GM21786 (cell line): ENCODE results near the gene C8G.

Source experiments
- ATAC-seq: cut with Tn5 transposase; IDR thresholded peaks from one replicate; pipeline ENCODE4 v1.9.1; 2021; ENCODE audit not compliant: unreplicated experiment

The C8G gene

DNA sequence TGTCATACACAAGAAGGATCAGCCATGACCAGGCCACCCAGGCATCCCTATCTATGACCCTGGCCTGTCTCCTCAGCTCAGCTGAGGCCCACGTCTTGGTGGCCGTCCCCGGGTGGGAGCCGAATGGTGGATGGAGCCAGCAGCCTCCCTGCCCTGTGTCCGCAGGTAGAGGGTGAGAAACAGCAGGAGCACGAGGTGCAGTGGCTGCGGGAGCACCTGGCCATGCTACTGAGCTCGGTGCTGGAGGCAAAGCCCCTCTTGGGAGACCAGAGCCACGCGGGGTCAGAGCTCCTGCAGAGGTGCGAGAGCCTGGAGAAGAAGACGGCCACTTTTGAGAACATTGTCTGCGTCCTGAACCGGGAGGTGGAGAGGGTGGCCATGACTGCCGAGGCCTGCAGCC lies 25.0 kb upstream of the C8G start:
- ATAC-seq, result no peak

DNA sequence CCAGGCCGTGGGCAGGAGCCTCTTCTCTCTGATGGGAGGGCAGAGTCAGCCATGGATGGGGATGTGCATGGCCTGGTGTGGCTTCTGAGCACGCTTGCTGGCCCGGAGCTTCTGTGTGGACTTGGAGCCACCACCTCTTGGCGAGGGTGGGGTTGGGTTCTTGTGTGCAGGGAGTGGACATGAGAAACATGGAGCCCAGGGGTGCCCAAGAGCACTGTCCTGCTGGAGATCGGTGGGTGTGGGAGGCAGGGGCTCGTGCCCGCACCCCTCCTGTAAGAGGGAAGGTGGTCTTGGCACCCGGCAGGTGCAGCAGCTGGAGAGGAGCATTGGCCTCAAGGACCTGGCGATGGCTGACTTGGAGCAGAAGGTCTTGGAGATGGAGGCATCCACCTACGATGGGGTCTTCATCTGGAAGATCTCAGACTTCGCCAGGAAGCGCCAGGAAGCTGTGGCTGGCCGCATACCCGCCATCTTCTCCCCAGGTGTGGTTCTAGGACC lies 24.3 kb upstream of the C8G start:
- no peak for ATAC-seq

DNA sequence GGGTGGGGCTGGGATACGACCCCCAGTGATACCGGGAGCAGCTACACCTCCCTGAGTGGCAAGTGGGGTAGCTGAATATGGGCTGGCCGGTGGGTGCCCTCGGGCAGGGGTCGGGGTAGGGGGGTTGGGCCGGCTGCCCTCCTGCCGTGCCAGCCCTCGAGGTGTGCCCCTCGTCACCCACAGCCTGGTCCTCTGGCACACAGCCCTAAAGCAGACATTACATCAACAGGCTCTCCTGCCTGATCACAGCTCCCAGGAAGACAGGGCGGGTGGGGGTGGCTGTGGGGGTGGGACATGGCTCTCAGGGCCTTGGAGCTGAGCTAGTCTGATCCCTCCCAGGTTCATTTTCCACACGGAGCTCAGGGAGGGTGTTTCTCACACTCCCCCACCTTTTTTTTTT lies 23.7 kb upstream of the C8G start:
- ATAC-seq, result no peak

DNA sequence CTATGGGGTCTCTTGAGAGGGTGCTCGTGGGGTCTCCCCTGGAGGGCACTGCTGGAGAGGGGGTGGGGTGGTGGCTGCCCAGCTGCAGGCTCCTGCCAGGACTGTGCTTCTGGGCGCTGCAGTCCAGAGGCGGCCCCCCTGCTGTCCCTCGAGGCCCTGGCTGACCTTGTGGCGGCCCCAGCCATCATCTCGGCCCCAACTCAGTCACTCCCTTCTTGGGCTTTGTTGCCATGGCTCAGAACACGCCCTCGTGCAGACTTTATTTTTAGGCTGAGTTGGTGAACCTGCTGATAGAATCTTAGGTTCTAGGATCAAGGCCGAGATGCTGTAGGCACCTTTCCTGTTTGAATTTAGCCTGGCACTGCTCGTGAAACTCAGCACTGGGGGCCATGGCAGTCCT lies 23.3 kb upstream of the C8G start:
- no peak for ATAC-seq

DNA sequence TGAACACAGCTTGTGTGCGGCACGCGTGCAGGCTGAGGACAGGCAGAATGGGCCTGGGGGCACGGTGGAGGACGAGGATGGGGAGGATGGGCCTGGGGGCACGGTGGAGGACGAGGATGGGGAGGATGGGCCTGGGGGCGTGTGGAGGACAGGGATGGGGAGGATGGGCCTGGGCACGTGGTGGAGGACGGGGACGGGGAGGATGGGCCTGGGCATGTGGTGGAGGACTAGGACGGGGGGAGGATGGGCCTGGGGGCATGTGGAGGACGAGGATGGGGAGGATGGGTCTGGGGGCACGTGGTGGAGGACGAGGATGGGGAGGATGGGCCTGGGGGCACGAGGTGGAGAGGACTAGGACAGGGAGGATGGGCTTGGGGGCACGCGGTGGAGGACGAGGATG lies 22.5 kb upstream of the C8G start:
- no peak for ATAC-seq

DNA sequence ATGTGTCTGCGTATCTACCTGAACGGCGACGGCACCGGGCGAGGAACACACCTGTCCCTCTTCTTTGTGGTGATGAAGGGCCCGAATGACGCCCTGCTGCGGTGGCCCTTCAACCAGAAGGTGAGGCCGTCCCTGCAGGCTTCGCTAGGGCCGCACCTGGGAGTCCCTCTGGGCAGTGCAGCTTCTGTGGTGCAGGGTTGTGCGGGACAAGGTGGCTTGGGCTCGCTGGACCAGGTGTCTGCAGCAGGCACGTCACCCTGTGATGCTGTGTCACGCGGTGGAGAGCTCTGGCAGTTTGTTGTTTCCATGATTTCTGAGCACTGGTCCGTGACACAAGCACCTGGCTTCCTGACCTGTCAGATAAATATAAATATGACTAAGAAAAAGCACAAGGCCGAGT lies 21.2 kb upstream of the C8G start:
- ATAC-seq, result no peak

DNA sequence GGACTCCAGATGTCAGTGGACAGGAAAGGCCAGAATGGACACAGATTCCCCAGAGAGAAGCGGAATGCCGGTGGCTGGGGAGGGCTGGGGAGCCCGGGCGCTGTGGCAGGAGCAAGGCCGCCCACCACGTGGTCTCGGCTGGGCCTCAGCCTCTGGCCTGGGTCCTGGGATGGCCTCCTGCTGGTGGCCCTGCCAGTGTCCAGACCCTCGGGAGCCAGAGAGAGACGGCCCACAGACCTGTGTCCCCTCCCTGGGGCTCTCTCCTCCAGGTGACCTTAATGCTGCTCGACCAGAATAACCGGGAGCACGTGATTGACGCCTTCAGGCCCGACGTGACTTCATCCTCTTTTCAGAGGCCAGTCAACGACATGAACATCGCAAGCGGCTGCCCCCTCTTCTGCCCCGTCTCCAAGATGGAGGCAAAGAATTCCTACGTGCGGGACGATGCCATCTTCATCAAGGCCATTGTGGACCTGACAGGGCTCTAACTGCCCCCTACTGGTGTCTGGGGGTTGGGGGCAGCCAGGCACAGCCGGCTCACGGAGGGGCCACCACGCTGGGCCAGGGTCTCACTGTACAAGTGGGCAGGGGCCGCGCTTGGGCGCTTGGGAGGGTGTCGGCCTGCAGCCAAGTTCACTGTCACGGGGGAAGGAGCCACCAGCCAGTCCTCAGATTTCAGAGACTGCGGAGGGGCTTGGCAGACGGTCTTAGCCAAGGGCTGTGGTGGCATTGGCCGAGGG lies 19.5 kb upstream of the C8G start:
- no peak for ATAC-seq

DNA sequence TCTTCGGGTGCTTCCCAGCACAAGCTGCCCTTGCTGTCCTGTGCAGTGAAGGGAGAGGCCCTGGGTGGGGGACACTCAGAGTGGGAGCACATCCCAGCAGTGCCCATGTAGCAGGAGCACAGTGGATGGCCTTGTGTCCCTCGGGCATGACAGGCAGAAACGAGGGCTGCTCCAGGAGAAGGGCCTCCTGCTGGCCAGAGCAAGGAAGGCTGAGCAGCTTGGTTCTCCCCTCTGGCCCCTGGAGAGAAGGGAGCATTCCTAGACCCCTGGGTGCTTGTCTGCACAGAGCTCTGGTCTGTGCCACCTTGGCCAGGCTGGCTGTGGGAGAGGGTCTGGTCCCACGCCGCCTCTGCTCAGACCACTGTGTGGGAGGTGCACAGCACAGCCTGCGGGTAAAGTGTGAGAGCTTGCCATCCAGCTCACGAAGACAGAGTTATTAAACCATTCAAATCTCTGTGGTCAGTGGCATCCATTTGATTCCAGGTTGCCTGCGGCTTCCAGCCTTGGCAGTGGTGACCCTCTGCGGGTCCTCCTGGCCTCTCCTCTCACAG lies 18.8 kb upstream of the C8G start:
- ATAC-seq, result no peak

DNA sequence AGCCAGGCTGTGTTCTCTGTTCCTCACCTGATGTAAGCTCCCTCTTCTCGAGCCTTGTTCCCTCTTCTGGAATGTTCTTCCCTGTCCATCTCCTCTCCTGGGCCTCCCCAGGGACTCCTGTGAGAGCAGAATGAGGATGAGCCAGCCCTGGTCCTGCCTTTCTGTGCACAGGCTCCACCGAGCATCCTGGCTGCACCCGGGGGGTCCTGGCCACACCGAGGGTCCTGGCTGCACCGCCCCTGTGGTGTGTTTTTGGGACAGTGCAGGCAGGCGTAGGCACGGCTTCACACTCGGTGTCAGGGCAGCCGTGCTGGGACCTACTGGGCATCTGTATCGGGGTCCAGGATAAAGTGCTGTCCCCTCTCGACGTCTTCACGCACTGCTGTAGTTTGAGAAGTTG lies 18.3 kb upstream of the C8G start:
- no peak for ATAC-seq

DNA sequence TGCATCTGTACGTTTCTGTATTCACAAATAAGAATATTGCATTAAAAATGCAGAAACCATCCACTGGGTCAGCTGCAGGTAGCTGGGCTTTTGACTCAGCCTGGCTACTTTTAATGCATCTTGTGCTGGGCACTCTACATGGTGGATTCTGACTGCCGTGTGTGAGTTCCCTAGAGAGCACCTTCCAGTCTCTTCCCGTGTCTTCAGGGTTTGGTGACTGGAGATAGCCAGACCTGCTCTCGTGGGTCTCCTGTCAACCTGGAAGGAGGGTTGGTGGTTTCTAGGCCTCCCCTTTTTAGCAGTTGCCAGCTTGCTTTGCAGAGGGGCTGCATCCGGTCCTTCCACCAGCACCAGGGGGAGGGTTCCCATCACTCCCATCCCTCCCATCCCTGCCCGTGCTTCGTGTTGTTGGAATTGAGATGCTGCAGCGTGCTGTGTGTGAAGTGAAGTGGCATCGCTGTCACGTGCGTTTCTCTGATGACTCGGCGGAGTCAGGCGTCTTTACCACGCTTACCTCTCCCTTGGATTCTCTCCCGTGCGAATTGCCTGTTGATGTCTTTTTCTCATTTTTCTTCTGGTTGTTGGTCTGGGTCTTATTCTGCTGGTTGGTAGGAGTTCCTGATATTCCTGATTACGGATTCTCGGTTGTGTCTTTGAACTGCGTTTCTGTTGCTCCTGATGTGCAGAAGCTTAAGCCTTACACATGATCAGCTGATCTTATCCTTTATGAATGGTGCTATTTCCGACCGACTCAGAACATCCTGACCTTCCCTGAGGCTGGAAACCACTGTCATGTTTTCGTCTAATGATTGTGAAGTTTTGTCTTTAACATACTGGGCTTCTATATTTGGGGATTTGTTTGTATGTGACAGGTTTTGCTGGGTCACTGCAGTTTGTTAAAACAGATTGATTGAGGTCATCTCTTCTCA lies 17.4 kb upstream of the C8G start:
- no peak for ATAC-seq

DNA sequence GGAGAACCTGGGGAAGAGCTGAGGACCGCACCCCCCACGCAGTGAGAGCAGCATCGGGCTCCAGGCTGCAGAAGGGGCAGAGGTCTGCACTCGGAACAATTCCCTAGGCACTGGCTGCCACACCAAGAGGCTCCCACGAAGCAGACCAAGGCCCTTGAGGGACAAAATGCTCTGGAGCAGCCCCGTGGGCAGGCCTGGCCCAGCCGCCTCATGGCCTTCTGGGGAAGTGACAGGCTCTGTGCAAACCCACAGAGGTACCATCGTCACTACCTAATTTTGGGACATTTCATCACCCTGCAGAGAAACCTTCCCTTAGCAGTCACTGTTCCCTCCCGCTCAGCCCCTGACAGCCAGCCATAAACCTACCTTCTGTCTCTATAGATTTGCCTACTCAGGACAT lies 16.5 kb upstream of the C8G start:
- no peak for ATAC-seq

DNA sequence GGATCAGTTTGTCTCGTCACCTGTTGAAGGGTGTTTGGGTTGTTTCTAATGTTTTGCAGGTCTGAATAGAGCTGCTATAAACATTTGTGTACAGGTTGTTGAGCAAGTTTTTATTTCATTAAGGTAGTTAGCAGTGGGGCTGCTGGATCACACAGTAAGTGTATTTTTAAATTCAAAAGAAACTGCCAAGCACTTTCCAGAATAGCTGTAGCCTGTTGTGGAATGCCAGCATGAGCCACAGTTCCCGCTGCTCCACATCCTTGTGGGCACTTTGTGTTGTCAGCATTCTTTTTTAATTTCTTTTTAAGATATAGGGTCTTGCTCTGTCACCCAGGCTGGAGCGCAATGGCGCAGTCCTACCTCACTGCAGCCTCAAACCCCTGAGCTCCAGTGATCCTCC lies 15.0 kb upstream of the C8G start:
- no peak for ATAC-seq

DNA sequence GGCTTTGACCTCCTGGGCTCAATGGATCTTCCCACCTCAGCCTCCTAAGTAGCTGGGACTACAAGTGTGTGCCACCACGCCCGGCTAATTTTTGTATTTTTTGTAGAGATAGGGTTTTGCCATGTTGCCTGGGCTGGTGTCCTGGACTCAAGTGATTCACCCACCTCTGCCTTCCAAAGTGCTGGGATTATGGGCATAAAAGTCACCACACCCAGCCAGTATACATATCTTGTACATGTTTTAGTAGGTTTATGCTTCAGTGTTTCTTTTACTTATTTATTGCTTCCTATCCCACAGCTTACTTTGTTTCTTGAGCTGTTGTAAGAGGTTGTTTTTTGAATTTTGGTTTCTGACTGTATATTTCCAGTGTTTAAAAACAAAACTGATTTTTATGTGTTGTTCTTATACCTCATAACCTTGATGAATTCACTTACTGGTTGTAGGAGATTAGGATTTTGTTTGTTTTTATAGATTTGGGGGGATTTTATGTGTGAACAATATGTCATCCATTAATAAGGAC lies 13.4 kb upstream of the C8G start:
- ATAC-seq, result no peak

DNA sequence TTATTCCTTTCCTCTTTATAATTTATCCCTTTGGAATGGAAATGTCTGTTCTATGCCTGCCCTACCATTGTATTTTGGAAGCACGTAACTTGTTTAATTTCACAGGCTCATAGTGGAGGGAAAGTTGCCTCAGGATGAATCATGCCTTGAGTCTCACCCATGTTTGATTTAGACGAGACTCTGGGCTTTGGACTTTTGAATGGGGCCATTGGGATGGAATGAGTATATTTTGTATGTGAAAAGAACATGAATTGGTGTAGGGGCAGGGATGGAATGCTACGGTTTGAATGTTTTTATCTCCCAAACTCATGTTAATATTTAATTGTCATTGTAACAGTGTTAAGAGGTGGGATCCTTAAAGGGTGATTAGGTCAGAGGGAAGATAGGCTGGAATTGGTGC lies 10.8 kb upstream of the C8G start:
- ATAC-seq, result no peak

DNA sequence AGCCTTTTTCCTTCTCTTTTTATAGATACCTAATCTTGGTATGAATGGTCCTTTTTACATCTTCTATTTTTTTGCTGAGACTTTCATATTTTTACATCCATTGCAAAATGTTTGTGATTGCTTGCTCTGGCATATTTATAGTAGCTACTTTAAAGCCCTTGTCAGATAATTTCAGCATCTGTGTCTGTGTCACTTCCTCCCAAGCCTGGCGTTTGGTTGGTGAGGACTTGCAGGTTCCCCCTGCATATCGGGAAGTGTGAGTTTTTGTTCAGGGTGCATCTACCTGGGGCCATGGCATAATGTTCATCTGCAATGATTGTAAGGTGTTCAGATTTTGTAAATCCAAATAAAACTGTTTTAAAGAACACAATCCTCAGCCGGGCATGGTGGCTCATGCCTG lies 9.4 kb upstream of the C8G start:
- no peak for ATAC-seq

DNA sequence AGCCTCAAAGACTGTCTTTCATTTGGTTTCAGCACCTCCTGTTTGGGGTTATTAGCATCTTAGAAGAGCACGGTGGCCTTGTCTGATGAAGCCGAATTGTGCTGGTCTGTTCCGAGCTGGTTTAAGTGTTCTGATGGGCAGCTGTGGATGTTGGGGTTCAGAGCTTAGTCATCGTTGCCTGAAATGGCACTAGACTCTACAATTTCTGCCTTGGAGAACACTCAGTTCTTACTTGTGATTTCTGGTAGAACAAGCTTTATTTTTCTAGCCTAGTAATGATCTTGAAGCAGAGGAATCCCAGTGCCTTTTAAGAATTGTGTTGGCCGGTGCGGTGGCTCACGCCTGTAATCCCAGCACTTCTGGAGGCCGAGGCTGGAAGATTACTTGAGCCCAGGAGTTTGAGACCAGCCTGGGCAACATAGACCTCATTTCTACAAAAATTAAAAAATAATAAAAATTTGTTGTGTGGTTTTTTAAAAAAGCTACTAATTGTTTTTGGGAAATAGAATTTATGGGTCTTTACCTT lies 8.3 kb upstream of the C8G start:
- ATAC-seq, result no peak

DNA sequence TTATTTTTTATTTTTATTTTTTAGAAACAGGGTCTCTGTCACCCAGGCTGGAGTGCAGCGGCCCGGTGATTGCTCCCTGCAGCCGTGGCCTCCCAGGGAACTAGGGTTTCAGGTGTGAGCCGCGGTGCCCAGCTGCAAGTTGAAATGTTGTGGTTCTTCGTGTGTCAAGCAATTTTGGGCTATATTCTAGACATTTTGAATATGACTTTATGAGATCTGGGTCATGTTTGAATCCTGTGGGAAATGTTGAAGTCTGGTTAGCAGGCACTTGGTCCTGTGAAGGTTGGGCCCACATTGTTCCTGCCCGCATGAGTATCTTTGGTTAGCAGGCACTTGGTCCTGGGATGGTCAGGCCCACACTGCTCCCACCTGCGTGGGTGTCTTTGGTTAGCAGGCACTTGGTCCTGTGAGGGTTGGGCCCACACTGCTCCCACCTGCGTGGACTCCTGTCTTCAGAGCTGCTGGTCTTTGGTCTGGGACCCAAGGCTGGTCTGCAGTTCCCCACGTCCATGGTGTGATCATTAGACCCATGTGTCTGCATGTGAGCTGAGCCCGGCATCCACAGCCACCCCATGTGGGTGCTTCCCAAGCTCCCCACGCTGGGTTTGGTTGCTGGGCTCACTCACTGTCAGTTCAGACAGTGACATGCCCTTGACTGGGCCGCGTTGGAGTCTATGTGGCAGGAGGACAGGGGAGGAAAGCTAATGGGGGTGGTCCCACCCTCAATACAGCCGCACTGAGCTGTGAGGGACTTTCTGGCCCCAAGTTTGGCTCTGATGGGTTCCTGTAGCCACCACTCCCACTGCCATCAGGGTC lies 7.6 kb upstream of the C8G start:
- no peak for ATAC-seq

DNA sequence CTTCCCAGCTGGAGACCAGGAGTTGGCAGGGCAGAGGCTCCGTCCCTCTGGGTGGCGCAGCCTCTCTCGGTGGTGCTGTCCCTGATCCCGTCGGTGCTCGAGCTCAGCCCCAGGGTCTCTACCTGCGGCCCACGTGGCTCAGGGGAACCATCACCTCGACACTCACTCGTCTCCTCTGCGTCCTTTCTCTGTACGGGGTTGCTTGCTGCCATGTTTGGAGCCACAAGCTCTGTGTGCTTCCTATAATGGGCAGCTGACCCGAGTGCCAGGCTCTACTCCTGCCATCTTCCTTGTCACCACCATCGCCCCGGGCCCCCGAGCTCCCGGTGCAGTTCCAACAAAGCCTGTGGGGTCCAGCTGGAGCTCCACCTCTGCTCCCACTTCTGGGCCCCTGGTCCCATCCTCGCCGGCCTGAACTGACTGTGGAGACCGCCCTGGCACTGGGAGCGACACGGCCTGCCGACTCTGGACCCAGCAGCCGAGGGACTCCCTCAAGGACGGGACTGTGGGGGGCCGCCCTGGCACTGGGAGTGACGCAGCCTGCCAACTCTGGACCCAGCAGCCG lies 5.5 kb upstream of the C8G start:
- ATAC-seq, result no peak

DNA sequence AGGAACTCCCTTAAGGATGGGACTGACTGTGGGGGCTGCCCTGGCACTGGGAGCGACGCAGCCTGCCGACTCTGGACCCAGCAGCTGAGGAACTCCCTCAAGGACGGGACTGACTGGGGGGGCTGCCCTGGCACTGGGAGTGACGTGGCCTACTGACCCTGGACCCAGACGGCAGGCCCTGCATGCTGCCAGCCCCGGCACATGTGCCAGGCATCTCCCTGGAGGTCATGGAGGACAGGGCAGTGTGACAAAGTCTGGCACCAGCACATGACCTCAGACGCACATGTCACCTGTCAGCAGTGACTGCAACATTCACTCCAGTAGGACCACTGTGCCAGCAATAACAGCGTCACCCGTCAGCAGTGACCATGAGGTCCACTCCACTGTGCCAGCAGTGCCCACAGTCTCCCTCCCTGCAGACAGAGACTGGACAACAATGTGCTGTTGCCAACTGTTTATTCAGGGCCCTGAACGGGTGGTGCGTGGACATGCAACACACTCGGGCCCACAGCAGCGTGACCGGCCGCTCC lies 5.0 kb upstream of the C8G start:
- ATAC-seq, result no peak
